ENCODE results near the gene BTBD1. TPM values are rescaled to one million over a fixed set of nuclear protein-coding genes. Genes with fewer than 3 reads are reported as not detected.
A peak's percentile ranks its signal among the peaks of the same experiment; 100 is the strongest.

BTBD1 gene
- total and polyA plus RNA-seq, 8 donors = 41.4 to 64.5 (median 62.4) TPM

DNA sequence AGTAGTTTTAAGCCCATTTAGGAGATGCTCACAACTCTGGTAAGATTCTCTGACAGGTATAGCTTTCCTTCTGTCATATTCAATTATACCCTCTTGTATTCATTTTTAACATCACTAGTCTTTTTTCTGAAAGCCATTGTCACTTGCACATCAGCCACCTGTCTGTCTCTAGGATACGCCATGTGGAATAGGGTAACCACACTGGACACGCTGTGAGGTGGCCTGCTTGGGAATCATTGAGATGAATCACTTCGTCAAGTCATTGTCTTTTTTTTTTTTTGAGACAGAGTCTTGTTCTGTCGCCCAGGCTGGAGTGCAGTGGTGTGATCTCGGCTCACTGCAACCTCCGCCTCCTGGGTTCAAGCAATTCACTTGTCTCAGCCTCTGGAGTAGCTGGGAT, 47.8 kb upstream of the BTBD1 start:
- Histone ChIP-seq H3K27ac (no peak overlapping the region), H3K36me3 (peaks cover 0 to 65% of the 10 kb centered on the region in 2 donors), H3K27me3 (peaks cover 0 to 4% of the 10 kb centered on the region in 2 donors), H3K9me3 (no peaks in the 10 kb centered on the region), H3K4me3 (no peak overlapping the region), H3K4me1 (peaks cover 0 to 9% of the 10 kb centered on the region in 2 donors)
- ATAC-seq (no peak), DNase-seq (no peak)
- intact Hi-C loops (cut with DNase I) = no loop called here
- TF ChIP-seq, protein P1, sequence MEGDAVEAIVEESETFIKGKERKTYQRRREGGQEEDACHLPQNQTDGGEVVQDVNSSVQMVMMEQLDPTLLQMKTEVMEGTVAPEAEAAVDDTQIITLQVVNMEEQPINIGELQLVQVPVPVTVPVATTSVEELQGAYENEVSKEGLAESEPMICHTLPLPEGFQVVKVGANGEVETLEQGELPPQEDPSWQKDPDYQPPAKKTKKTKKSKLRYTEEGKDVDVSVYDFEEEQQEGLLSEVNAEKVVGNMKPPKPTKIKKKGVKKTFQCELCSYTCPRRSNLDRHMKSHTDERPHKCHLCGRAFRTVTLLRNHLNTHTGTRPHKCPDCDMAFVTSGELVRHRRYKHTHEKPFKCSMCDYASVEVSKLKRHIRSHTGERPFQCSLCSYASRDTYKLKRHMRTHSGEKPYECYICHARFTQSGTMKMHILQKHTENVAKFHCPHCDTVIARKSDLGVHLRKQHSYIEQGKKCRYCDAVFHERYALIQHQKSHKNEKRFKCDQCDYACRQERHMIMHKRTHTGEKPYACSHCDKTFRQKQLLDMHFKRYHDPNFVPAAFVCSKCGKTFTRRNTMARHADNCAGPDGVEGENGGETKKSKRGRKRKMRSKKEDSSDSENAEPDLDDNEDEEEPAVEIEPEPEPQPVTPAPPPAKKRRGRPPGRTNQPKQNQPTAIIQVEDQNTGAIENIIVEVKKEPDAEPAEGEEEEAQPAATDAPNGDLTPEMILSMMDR (IDR thresholded peaks at IDR 0.05) = no peak

DNA sequence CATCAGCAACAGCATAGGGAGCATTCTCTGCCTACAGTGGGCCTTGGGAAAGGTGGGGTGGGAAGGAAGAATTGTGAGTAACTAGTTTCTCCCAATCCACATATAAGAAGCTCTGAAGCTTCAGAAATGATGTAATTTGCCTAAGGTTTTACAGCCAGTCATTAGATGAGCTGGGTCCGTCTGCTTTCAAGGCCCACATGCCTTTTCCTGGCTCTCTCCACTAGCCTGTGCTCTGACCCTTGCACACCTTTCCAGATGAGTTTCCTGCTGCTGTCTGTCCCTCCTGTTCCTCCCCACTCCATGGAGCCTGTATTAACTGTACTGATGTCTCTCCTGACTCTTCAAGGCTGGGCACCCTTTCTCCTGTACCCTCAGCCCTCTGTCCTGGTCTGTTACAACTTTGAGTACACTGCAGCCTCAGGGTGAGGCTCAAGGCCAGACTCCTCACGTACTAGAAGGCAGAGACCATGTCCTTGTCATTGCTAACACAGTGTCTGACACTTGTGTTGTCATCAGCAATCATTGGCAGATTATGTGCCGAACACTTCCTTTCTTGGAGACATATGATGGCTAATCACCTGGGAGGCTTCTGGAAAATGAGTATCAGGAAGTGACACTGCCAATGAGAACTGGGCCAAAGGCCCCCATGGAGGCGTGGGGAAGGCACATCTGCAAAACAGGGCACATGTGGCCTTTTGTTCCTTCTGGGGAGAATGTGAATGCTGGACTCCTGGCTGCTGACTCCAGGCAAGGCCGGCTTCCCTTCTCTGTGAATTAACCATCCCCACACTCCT, 47.0 kb upstream of the BTBD1 start:
- DNase-seq (no peak), ATAC-seq (no peak)
- Histone ChIP-seq H3K36me3 (peaks cover 0 to 57% of the 10 kb centered on the region in 2 donors), H3K4me1 (peaks cover under 1 to 17% of the 10 kb centered on the region in 2 donors), H3K4me3 (no peak overlapping the region), H3K9me3 (no peaks in the 10 kb centered on the region), H3K27me3 (peaks cover 0 to 12% of the 10 kb centered on the region in 2 donors), H3K27ac (peak overlapping the region in 1 of 2 donors; percentile 48)
- TF ChIP-seq, protein P1 (IDR thresholded peaks at IDR 0.05) = no peak
- intact Hi-C loops (cut with DNase I) = no loop called here

DNA sequence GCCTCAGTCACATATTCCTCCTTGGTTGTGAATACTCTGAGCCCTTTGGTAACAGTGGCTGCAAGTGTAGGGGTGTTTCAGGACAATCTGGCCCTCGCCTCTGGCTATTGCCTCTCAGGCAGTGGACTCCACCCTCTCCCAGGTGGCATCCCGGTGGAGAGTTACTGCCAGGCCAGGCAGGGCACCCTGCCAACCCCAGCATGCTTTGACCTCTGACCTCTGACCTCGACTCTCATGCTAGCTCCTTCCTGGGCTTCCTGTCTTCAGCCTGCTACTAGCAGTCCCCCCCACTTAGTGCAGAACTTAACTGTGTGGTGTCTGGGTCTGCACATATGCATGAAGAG, 45.9 kb upstream of the BTBD1 start:
- intact Hi-C loops (cut with DNase I) = no loop called here
- H3K9me3 ChIP-seq = no peaks in the 10 kb centered on the region
- peaks cover 0 to 50% of the 10 kb centered on the region in 2 donors for H3K36me3 ChIP-seq
- no peak for DNase-seq
- peaks cover 0 to 23% of the 10 kb centered on the region in 2 donors for H3K27me3 ChIP-seq
- no peak overlapping the region for H3K4me3 ChIP-seq
- ATAC-seq = no peak
- peak overlapping the region in 1 of 2 donors; percentile 48 for H3K27ac ChIP-seq
- peaks cover 5 to 28% of the 10 kb centered on the region in 2 donors for H3K4me1 ChIP-seq
- TF ChIP-seq, protein P1 (IDR thresholded peaks at IDR 0.05) = no peak

DNA sequence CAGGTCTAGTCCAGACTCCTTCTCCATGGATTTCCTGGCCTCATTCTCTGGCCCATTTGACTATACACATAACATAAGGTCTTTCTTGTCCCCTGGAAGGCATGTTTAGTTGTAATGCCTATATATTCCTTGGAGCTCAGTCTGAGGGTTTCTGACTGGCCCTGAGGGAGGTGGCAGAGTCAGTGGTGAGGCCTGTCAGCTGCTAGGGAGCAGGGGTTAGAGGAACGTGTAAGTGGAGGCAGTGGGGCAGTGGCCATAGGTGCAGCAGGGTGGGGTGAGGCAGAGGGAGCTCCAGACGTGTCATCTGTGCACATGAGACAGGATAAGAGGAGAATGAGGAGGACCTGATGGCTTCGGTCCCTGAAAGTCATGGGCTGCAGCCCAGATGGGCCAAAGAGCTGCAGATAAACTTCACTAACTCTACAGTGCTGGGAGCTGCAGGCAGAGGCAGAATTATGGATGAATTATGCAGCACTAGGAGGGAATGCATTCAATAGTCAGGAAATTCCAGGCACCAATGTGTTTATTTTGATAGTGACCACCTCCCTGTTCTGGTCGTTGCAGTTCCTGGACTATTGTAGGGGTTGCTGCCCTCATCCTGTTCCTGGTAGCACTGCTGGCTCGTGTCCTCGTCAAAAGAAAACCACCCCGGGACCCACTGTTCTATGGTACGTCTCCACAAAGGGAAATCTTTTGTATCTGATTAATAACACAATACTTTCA, 45.3 kb upstream of the BTBD1 start:
- intact Hi-C loops (cut with DNase I) = no loop called here
- H3K27ac ChIP-seq = peak overlapping the region in 1 of 2 donors; percentile 48
- H3K9me3 ChIP-seq = no peaks in the 10 kb centered on the region
- no peak overlapping the region for H3K4me3 ChIP-seq
- TF ChIP-seq, protein P1 (IDR thresholded peaks at IDR 0.05) = no peak
- peaks cover 5 to 34% of the 10 kb centered on the region in 2 donors for H3K4me1 ChIP-seq
- ATAC-seq (no peak), DNase-seq (no peak)
- H3K27me3 ChIP-seq = peaks cover 0 to 29% of the 10 kb centered on the region in 2 donors
- H3K36me3 ChIP-seq = peaks cover 0 to 44% of the 10 kb centered on the region in 2 donors

DNA sequence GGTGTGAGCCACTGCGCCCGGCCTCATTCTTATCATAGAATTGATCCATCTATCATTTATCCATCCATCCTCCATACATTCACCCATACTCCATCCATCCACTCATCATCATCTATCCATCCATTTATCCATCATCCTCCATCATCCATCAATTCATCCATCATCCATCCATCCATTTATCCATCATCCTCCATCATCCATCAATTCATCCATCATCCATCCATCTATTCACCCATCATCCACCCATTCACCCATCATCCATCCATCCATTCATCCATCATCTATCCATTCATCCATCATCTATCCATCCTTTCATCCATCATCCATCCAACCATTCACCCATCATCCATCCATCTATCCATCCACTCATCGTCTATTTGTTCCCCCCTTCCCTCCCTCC, 44.1 kb upstream of the BTBD1 start:
- TF ChIP-seq, protein P1 (IDR thresholded peaks at IDR 0.05) = no peak
- Histone ChIP-seq H3K27ac (no peak overlapping the region), H3K9me3 (no peaks in the 10 kb centered on the region), H3K27me3 (peaks cover 0 to 38% of the 10 kb centered on the region in 2 donors), H3K4me3 (no peak overlapping the region), H3K4me1 (peaks cover 5 to 41% of the 10 kb centered on the region in 2 donors), H3K36me3 (peaks cover 0 to 32% of the 10 kb centered on the region in 2 donors)
- intact Hi-C loops (cut with DNase I) = no loop called here
- ATAC-seq (no peak), DNase-seq (no peak)

Data from left lung (tissue), 10 donors.